H1 (cell line): ENCODE data around the gene SEMA5B. TPM values are rescaled to one million over a fixed set of nuclear protein-coding genes. Genes with fewer than 3 reads are reported as not detected.

Source experiments
- CTCF ChIA-PET: fragments of 300-600 bp; sonication (Branson Sonifier 250); formaldehyde crosslinking; loops from one replicate; lab custom pipeline; 2021; ENCODE audit not compliant: partially characterized antibody; lab: Charles Lee
- POLR2A ChIA-PET: fragments of 300-600 bp; sonication (Branson Sonifier 250); formaldehyde crosslinking; loops from one replicate; lab custom pipeline; 2021; ENCODE audit warnings: inconsistent platforms; ENCODE audit not compliant: partially characterized antibody; lab: Charles Lee
- DNase-seq, 2 experiments: peaks; one replicate each; pipeline versions ENCODE4 v3.0.0 to v3.0.0-alpha.2; 2010 to 2022; ENCODE audit warnings: low spot score in 2 of 2, low read depth in 1 of 2, mixed read lengths in 1 of 2
- FAIRE-seq: peaks from 2 replicates; lab custom pipeline; 2011; peaks lifted over from hg19 to GRCh38; lab: Jason Lieb, UNC
- H2AFZ ChIP-seq: 2 replicates; pipeline ENCODE4 v1.8.1; 2012; ENCODE audit warnings: low read length, inconsistent platforms
- H2AK5ac ChIP-seq: 2 replicates; pipeline ENCODE4 v1.6.1; 2013; ENCODE audit warnings: low read depth, low read length
- H2BK120ac ChIP-seq: replicated peaks from 2 replicates; pipeline ENCODE3; 2013; ENCODE audit warnings: low read depth, low read length, inconsistent platforms
- H2BK12ac ChIP-seq: 2 replicates; pipeline ENCODE4 v1.6.1; 2013; ENCODE audit warnings: low read depth, low read length
- H2BK15ac ChIP-seq: 2 replicates; pipeline ENCODE4 v1.6.1; 2013; ENCODE audit warnings: low read length
- H2BK20ac ChIP-seq: 2 replicates; pipeline ENCODE4 v1.6.1; 2013; ENCODE audit warnings: low read length
- H2BK5ac ChIP-seq: 2 replicates; pipeline ENCODE4 v1.6.1; 2013; ENCODE audit warnings: low read depth, low read length
- H3K14ac ChIP-seq: 2 replicates; pipeline ENCODE4 v1.6.1; 2013; ENCODE audit warnings: inconsistent platforms; ENCODE audit not compliant: insufficient read length
- H3K18ac ChIP-seq: 2 replicates; pipeline ENCODE4 v1.6.1; 2013; ENCODE audit warnings: low read length; ENCODE audit errors: extremely low read depth
- H3K23ac ChIP-seq: 2 replicates; pipeline ENCODE4 v1.6.1; 2013; ENCODE audit warnings: inconsistent platforms; ENCODE audit not compliant: insufficient read length
- H3K23me2 ChIP-seq: 2 replicates; pipeline ENCODE4 v1.6.1; 2013; ENCODE audit warnings: low read depth, low read length
- H3K27ac ChIP-seq: 2 replicates; pipeline ENCODE4 v1.6.1; 2011; ENCODE audit warnings: low read depth, low read length, inconsistent platforms
- H3K27me3 ChIP-seq, 4 experiments: replicated peaks in 1 of 4; 1 replicate in 1 of 4; 2 replicates in 3 of 4; pipeline versions ENCODE4 v1.6.1 to v1.8.1; 2011 to 2013; ENCODE audit warnings: low read length in 3 of 4, mild to moderate bottlenecking in 3 of 4, inconsistent platforms in 2 of 4, mixed read lengths in 2 of 4, moderate library complexity in 1 of 4; ENCODE audit not compliant: control insufficient read depth in 3 of 4, insufficient read depth in 3 of 4; ENCODE audit errors: extremely low read depth in 1 of 4
- H3K36me3 ChIP-seq, 4 experiments: 2 replicates each; pipeline versions ENCODE4 v1.6.1 to v1.8.1; 2011 to 2013; ENCODE audit warnings: mild to moderate bottlenecking in 4 of 4, low read length in 3 of 4, moderate library complexity in 2 of 4, control low read depth in 1 of 4, inconsistent platforms in 1 of 4; ENCODE audit not compliant: insufficient read depth in 4 of 4, control insufficient read depth in 2 of 4
- H3K4ac ChIP-seq: replicated peaks from 2 replicates; pipeline ENCODE3; 2013; ENCODE audit warnings: low read length, low read depth, mixed read lengths, inconsistent platforms; ENCODE audit not compliant: insufficient read length
- H3K4me1 ChIP-seq, 4 experiments: replicated peaks in 1 of 4; 1 replicate in 1 of 4; 2 replicates in 3 of 4; pipeline versions ENCODE4 v1.6.1 to v1.8.1; 2011 to 2013; ENCODE audit warnings: low read length in 3 of 4, inconsistent platforms in 2 of 4, mixed read lengths in 1 of 4; ENCODE audit not compliant: insufficient read depth in 4 of 4, control insufficient read depth in 3 of 4
- H3K4me2 ChIP-seq, 2 experiments: 2 replicates each; pipeline versions ENCODE4 v1.6.1 to v1.8.1; 2011 to 2013; ENCODE audit warnings: low read depth in 2 of 2, low read length in 2 of 2, control low read depth in 1 of 2, inconsistent platforms in 1 of 2, mild to moderate bottlenecking in 1 of 2; ENCODE audit not compliant: insufficient read depth in 1 of 2
- H3K4me3 ChIP-seq, 4 experiments: fragments of 200-600, 300-600 bp in 1 of 4; sonication (generic), shearing (Covaris generic), sonication (Bioruptor Twin) in 1 of 4; 2 replicates each; pipeline versions ENCODE4 v1.5.1 to v1.8.1; 2011 to 2016; ENCODE audit warnings: low read length in 4 of 4, low read depth in 3 of 4, control low read depth in 2 of 4, inconsistent platforms in 2 of 4, mild to moderate bottlenecking in 2 of 4, mixed read lengths in 1 of 4, moderate library complexity in 1 of 4; ENCODE audit not compliant: insufficient read depth in 2 of 4; ENCODE audit errors: extremely low read depth in 1 of 4
- H3K56ac ChIP-seq: replicated peaks from 2 replicates; pipeline ENCODE3; 2013; ENCODE audit warnings: low read depth, mild to moderate bottlenecking, mixed read lengths, low read length, inconsistent platforms; ENCODE audit not compliant: insufficient read length
- H3K79me1 ChIP-seq: 2 replicates; pipeline ENCODE4 v1.6.1; 2013; ENCODE audit warnings: low read depth, low read length, control low read depth
- H3K79me2 ChIP-seq, 2 experiments: 2 replicates each; pipeline versions ENCODE4 v1.6.1 to v1.8.1; 2012 to 2013; ENCODE audit warnings: low read length in 2 of 2, mild to moderate bottlenecking in 2 of 2, inconsistent platforms in 1 of 2; ENCODE audit not compliant: insufficient read depth in 2 of 2, control insufficient read depth in 1 of 2
- H3K9ac ChIP-seq, 4 experiments: replicated peaks in 1 of 4; 1 replicate in 1 of 4; 2 replicates in 3 of 4; pipeline versions ENCODE4 v1.6.1 to v1.8.1; 2011 to 2013; ENCODE audit warnings: low read depth in 3 of 4, low read length in 3 of 4, control low read depth in 2 of 4, mild to moderate bottlenecking in 2 of 4, moderate library complexity in 2 of 4, inconsistent platforms in 1 of 4; ENCODE audit errors: extremely low read depth in 1 of 4
- H3K9me3 ChIP-seq, 2 experiments: 2 replicates each; pipeline versions ENCODE4 v1.6.1 to v1.8.1; 2012 to 2013; ENCODE audit warnings: mild to moderate bottlenecking in 2 of 2, moderate library complexity in 2 of 2, control low read depth in 1 of 2, inconsistent platforms in 1 of 2, low read depth in 1 of 2, low read length in 1 of 2, mixed read lengths in 1 of 2; ENCODE audit not compliant: insufficient read depth in 2 of 2
- H4K20me1 ChIP-seq, 2 experiments: replicated peaks in 1 of 2; 2 replicates each; pipeline versions ENCODE3 to v1.8.1; 2011 to 2013; ENCODE audit warnings: inconsistent platforms in 2 of 2, low read length in 2 of 2, mild to moderate bottlenecking in 1 of 2; ENCODE audit not compliant: insufficient read depth in 2 of 2, control insufficient read depth in 1 of 2
- H4K5ac ChIP-seq: 2 replicates; pipeline ENCODE4 v1.6.1; 2013; ENCODE audit warnings: low read length, low read depth, mixed read lengths, inconsistent platforms; ENCODE audit not compliant: insufficient read length
- H4K8ac ChIP-seq: 2 replicates; pipeline ENCODE4 v1.8.0; 2013; ENCODE audit warnings: mild to moderate bottlenecking, moderate library complexity, low read length, inconsistent platforms; ENCODE audit not compliant: insufficient read depth; ENCODE audit errors: extremely low read depth
- H4K91ac ChIP-seq: replicated peaks from 2 replicates; pipeline ENCODE3; 2013; ENCODE audit warnings: low read length, mixed read lengths, inconsistent platforms; ENCODE audit not compliant: insufficient read length
- BRCA1 ChIP-seq: IDR thresholded peaks from 2 replicates; pipeline ENCODE4 v1.6.1; 2012; ENCODE audit warnings: low read depth, low read length, improper control_type of control experiment
- CBX5 ChIP-seq: fragments of 300-800, 300-1000 bp; sonication (generic); IDR thresholded peaks from 2 replicates; pipeline ENCODE4 v1.7.1; 2016; ENCODE audit warnings: antibody characterized with exemption, low read length, low read depth
- CHD1 ChIP-seq: IDR thresholded peaks from 2 replicates; pipeline ENCODE4 v1.6.1; 2012; ENCODE audit warnings: low read depth, low read length, improper control_type of control experiment
- CHD2 ChIP-seq: IDR thresholded peaks from 2 replicates; pipeline ENCODE4 v1.6.1; 2012; ENCODE audit warnings: low read length, improper control_type of control experiment
- CTCF ChIP-seq, 3 experiments: IDR thresholded peaks; 1 replicate in 2 of 3; 2 replicates in 1 of 3; pipeline versions ENCODE4 v1.5.1 to v1.6.1; 2011; ENCODE audit warnings: low read length in 3 of 3, mild to moderate bottlenecking in 3 of 3, inconsistent platforms in 2 of 3, low read depth in 1 of 3, moderate library complexity in 1 of 3; ENCODE audit not compliant: insufficient read depth in 1 of 3; ENCODE audit errors: control extremely low read depth in 1 of 3
- EP300 ChIP-seq, 2 experiments: IDR thresholded peaks; 1 replicate in 1 of 2; 2 replicates in 1 of 2; pipeline ENCODE4 v1.6.1; 2011 to 2012; ENCODE audit warnings: low read depth in 2 of 2, low read length in 2 of 2, mild to moderate bottlenecking in 2 of 2, borderline replicate concordance in 1 of 2, inconsistent platforms in 1 of 2, moderate library complexity in 1 of 2
- HDAC2 ChIP-seq, 2 experiments: fragments of 300-600 bp in 1 of 2; sonication (generic) in 1 of 2; IDR thresholded peaks; 2 replicates each; pipeline ENCODE4 v1.6.1; 2011 to 2012; ENCODE audit warnings: low read depth in 2 of 2, low read length in 2 of 2, mild to moderate bottlenecking in 2 of 2, moderate library complexity in 2 of 2, borderline replicate concordance in 1 of 2, inconsistent platforms in 1 of 2
- NANOG ChIP-seq: IDR thresholded peaks from 2 replicates; pipeline ENCODE4 v1.6.1; 2011; ENCODE audit warnings: low read length, low read depth, mild to moderate bottlenecking, inconsistent platforms; ENCODE audit not compliant: insufficient read depth, poor library complexity, severe bottlenecking
- POLR2A ChIP-seq, 2 experiments: IDR thresholded peaks; 1 replicate in 1 of 2; 2 replicates in 1 of 2; pipeline ENCODE4 v1.6.1; 2011; ENCODE audit warnings: low read depth in 2 of 2, low read length in 2 of 2, mild to moderate bottlenecking in 2 of 2; ENCODE audit errors: control extremely low read depth in 1 of 2
- POLR2AphosphoS5 ChIP-seq: IDR thresholded peaks from 2 replicates; pipeline ENCODE4 v1.6.1; 2011; ENCODE audit warnings: low read depth, low read length
- ZNF274 ChIP-seq: IDR thresholded peaks from 2 replicates; pipeline ENCODE4 v1.7.0; 2012; ENCODE audit warnings: low read length, borderline replicate concordance; ENCODE audit errors: extremely low read depth
- WGBS, 2 experiments: shearing (Covaris generic) in 1 of 2; methylation state at CpG; one replicate each; pipeline versions ENCODE4 v1.1.6 to v1.1.7; 2013 to 2015; ENCODE audit warnings: low lambda C conversion rate in 2 of 2, mixed read lengths in 2 of 2, inconsistent platforms in 1 of 2, low coverage in 1 of 2, missing lambda C conversion rate in 1 of 2; ENCODE audit not compliant: insufficient replicate concordance in 2 of 2, insufficient coverage in 1 of 2, insufficient read length in 1 of 2; ENCODE audit errors: extremely low coverage in 1 of 2, missing lambda C conversion rate in 1 of 2; 5-methylcytosine and 5-hydroxymethylcytosine counted together
- polyA plus RNA-seq, 7 experiments: library from polyadenylated mRNA; depleted of rRNA in 3 of 7; stranded (reverse) in 5 of 7; unstranded in 2 of 7; fragments of >200 nt in 5 of 7; fragments of 200-250 nt in 2 of 7; gene quantifications; 1 replicate in 5 of 7; 2 replicates in 1 of 7; 4 replicates in 1 of 7; pipeline versions ENCODE4 v1.2.1 to v1.2.3, GENCODE V29; 2011 to 2013; ENCODE audit warnings: missing spikeins in 2 of 7, mixed read lengths in 2 of 7
- total RNA-seq: library from RNA; stranded (reverse); fragmentation: NEBNext Ultra II Directional; extraction: Animal tissue kit (Norgen Biotek cat#: 25700); gene quantifications from 2 replicates; pipeline ENCODE4 v1.2.1, GENCODE V29; 2021

Gene SEMA5B
- total and polyA plus RNA-seq, 2 of the 8 experiments (the other 6 are each of a cell fraction or from before 2014, with no cell fraction given), result 13.1 to 22.4 TPM

GRCh38 chr3:122942239-122942638 lies 85.3 kb downstream of the SEMA5B start:
- WGBS, 2 experiments, result 82% methylated on average over 3 of the region's 3 CpGs; no CpG with 5 or more reads in 1 of the 2 experiments
- H3K27ac ChIP-seq, result no peak overlapping the region
- H3K79me1 ChIP-seq, result no peaks in the 10 kb centered on the region; the same call in 1 of the 2 replicates
- H4K20me1 ChIP-seq, result peaks cover 0 to 6% of the 10 kb centered on the region in 2 experiments
- no peak overlapping the region for H3K4ac ChIP-seq
- H3K23me2 ChIP-seq, result no peaks in the 10 kb centered on the region; the same call in 1 of the 2 replicates
- H2BK120ac ChIP-seq, result no peak overlapping the region
- H3K14ac ChIP-seq, result no peak overlapping the region
- FAIRE-seq (no peak), DNase-seq (no peak)
- H4K5ac ChIP-seq, result no peak overlapping the region
- no peaks in the 10 kb centered on the region; a peak in 3 of 7 replicates for H3K27me3 ChIP-seq
- H4K91ac ChIP-seq, result no peak overlapping the region
- H2AFZ ChIP-seq, result no peak overlapping the region
- no peak overlapping the region for H2BK5ac ChIP-seq
- H3K23ac ChIP-seq, result no peak overlapping the region
- H2BK12ac ChIP-seq, result no peak overlapping the region
- H3K9ac ChIP-seq, result no peak overlapping the region
- H2AK5ac ChIP-seq, result no peak overlapping the region
- no peak overlapping the region for H3K4me3 ChIP-seq
- H3K9me3 ChIP-seq, result no peaks in the 10 kb centered on the region
- no peak overlapping the region for H3K18ac ChIP-seq
- no peaks in the 10 kb centered on the region for H3K36me3 ChIP-seq
- no peak overlapping the region for H3K56ac ChIP-seq
- H3K4me1 ChIP-seq, result peaks cover 0 to 17% (median 4%) of the 10 kb centered on the region in 4 experiments; a peak in 6 of 7 replicates
- ChIA-PET POLR2A (interaction anchor here (1.3 kb wide), 1 partner anchor 73 kb away, joined by 3 read pairs; no protein-coding TSS in a partner anchor), CTCF (interaction anchor here (0.6 to 6.3 kb wide), 64 partner anchors 11 to 619 kb away, joined by 3 to 151 read pairs (median 6); partner anchors contain the start of genes PDIA5 and SEMA5B)
- H3K79me2 ChIP-seq, result no peaks in the 10 kb centered on the region
- no peak overlapping the region for H4K8ac ChIP-seq
- no peak overlapping the region for H2BK20ac ChIP-seq
- no peak overlapping the region for H2BK15ac ChIP-seq
- H3K4me2 ChIP-seq, result no peak overlapping the region
- no peak for TF ChIP-seq POLR2A (IDR thresholded peaks at IDR 0.05; ENCODE audit: control extremely low read depth in 1 of 2, low read depth in 2 of 2, low read length in 2 of 2)
- no peak for TF ChIP-seq CHD1
- no peak for TF ChIP-seq EP300 (IDR thresholded peaks at IDR 0.05; ENCODE audit: borderline replicate concordance in 1 of 2, low read depth in 2 of 2, low read length in 2 of 2)
- no peak for TF ChIP-seq ZNF274
- no peak for TF ChIP-seq CTCF (IDR thresholded peaks at IDR 0.05; ENCODE audit: control extremely low read depth in 1 of 3, insufficient read depth in 1 of 3, low read depth in 1 of 3, low read length in 3 of 3)
- no peak for TF ChIP-seq BRCA1
- TF ChIP-seq CHD2, result no peak
- no peak for TF ChIP-seq CBX5
- TF ChIP-seq HDAC2 (IDR thresholded peaks at IDR 0.05; ENCODE audit: borderline replicate concordance in 1 of 2, low read depth in 2 of 2, low read length in 2 of 2), result no peak
- no peak for TF ChIP-seq POLR2AphosphoS5
- TF ChIP-seq NANOG, result no peak
